GM21381 (cell line): Measurements from ENCODE around the gene ZNFX1.
"Not testable (repeated sequence)": the region's sequence is repeated elsewhere in the genome, so short reads cannot be mapped to it uniquely, and the experiment has no call there.

Experiments used
- ATAC-seq: cut with Tn5 transposase; IDR thresholded peaks from one replicate; pipeline ENCODE4 v1.9.1; 2021; ENCODE audit warnings: mild to moderate bottlenecking, moderate library complexity; ENCODE audit not compliant: unreplicated experiment

The ZNFX1 gene

DNA sequence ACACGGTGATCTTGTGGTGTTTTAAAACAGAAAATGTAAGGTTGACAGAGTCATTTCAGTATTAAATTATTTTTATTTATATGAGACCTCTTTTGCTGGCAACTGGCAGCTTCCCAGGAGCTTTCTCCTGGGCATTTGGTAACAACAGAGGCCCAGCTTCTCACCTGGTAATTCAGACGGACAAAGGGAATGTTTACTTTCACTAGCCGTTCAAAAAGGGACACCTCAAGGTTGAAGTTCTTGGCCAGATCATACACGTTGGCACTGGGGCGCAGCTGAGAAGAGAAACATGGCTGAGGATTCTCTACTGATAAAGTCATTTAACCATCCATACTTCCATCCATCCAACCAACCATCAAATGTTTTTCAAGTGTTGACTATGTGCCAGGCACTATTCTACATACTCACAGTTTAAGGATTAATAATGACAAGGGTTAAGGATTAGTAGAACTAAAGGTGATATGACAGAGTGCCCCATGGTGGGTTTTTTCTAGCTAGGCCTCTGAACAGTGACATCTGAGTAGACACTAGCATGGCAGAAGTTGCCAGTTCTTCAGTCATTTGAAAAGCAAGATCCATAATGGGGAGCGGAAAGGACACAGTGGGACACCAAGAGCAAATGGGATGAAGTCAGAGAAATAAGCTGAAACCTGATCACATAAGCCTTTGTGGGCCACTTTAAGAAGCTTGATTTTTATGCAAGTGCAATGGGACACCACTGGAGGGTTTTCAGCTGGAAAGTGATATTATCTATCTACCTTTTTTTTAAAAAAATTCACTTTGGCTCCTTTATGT is 25.1 kb downstream of the ZNFX1 start:
- no peak for ATAC-seq

DNA sequence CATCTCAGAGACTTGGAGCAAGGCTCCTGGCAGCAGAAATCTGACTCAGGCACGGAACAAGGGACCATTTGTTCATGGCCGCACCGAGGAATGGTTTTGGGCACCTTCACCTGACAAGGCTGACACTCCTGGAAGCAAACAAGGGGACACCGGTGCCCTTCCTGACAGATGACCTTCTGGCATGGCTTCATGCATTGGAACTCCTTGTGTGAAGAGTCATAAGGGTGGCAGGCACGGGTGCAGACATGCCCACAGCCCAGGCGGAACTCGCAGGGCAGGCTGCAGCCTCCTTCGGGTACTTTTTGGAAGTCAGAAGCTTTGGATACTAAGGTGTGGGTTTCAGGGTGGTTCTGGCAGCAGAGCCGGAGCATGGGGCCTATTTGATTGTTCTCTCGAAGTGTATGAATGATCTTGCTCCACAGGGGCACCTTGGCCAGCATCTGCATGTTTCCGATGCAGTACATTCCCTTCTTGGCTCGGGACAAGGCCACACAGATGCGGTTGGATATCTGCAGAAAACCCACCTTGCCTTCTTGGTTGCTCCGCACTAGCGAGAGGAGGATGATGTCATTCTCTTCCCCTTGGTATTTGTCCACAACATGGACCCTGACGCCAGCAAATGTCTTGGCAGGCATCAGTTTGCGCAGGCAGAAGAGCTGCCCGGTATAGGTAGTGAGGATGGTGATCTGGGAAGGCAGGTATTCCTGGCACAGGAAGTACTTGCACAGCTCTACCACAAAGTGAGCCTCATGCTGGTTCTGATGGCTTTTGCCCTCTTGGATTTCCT is 28.8 kb downstream of the ZNFX1 start:
- no peak for ATAC-seq

DNA sequence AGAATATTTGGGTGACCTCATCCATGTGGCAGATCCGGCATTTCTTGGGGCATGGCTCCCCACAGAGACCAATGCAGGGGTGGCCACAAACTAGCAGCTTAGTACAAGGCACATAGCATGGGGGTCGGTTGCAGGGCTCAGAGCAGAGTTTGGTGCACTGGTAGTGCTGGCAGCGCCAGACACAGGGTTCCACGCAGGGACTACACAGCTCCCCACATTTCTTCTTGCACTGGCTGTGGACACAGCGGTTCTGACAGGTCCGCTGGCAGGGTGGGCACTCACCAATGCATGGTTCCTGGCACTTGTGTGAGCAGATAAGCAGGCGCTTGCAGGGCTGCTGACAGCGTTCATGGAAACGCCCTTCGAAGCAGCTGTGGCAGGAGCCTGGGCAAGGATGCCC is 29.6 kb downstream of the ZNFX1 start:
- ATAC-seq: no peak

DNA sequence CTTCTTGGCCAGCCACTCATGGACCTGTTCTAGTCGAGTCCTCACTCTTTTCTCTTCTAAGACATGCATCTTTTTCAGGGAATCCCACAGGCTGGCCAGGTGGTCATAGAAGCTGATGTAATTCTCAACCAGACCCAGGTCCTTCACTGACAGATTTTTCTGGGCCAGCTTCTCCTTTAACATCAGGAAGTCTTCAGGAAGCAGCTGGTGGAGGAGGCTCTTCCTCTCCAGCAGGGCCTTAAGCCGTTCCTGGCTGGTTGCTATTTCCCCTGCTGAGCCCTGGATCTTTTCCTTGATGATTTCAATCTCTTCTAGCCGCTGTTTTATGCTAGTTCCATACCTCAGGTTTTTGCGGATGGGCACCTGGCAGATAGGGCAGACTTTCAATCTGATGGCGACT is 30.1 kb downstream of the ZNFX1 start:
- no peak for ATAC-seq

DNA sequence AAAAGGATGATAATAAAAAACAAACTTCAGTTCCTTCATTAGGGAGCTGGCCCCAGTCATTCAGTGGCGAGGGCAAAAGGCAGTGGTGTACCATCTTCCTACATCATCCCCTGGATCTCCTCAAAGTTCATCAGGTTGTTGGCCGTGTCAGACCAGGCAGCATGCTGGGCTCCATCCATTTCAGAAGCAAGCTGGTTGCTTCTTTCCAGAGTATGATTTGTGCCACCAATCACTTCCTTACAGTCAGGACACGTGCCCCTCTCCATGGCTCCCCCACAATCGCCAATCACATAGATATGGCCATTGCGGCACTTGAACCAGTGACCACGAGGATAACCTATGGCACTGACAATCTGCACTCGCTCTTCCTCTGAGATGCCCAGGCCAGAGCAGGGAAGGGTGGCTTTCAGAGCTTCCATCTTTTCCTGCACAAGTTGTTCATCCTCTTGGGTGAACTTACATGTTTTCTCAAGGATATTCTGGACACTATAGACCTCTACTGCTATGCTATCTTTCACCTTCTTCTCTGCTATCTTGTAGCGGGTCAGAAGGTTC is 30.6 kb downstream of the ZNFX1 start:
- no peak for ATAC-seq

DNA sequence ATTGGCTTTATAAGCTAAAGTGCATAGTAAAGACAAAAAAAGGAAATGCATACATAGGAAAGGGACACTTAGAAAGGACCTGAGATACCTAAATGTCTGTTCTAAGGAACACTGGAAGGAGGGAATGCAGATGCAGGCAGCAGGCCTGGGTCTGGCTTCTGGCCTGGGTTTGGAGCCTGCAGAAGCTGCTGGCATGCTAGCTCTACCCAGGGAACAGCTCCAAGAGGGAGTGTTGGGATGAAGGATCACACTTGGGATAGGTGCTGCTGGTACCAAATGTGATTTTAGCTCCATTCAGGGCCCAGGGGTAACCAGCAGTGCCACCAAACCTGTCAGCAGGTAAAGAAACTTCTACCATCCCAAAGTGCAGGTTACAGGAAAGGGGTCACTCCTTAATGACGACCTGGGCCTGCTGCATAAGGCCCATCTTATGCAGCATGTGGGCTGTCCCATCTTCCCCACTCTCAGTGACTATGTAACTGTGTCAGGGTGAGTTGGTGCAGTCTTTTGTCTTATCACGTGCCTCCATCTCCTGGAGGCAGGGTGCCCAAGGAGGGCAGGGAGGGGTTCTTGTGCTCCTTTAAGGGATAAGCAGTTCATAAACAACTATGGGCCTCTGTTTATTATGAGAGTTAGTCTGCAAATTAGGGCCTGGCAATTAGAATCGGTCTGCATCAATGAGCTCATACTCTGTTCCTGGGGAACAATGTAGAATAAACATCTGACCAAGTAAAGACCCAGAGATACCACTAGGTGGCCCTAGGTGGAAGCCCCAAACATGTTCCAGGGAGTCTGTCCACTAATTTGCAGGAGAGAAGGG is 31.7 kb downstream of the ZNFX1 start:
- no peak for ATAC-seq

DNA sequence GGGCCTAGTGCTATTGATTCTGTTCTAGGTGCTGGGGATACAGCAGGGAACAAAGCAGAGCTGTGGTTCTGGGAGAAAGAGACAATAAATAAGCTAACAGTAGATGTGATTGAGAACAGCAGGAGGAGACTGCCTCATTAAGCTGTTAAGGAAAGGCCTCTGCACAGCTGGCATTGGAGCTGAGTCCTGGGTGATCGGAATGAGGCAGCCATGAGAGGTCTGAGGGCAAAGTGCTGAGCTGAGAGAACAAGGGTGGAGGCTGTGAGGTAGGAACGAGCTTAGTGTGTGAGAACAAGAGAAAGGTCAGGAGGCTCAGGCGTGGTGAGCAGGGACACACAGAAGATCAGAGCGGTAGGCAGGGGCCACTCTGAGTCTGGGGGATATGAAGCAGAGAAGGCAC is 40.3 kb downstream of the ZNFX1 start:
- ATAC-seq: no peak

DNA sequence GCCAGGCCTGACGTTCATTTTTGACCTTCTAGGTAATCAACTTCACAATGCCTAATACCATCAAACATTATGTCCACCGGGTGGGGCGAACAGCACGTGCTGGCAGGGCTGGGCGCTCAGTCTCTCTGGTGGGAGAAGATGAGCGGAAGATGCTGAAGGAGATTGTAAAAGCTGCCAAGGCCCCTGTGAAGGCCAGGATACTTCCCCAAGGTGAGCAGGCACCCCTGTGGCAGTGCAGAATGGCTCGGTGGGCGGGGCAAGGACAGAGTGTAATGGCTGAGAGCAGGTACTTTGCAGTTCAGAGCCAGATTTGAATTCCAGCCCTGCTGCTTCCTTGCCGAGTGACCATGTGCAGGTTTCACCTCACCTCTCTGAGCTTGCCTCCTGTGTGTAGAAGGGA is 41.6 kb downstream of the ZNFX1 start:
- no peak for ATAC-seq

DNA sequence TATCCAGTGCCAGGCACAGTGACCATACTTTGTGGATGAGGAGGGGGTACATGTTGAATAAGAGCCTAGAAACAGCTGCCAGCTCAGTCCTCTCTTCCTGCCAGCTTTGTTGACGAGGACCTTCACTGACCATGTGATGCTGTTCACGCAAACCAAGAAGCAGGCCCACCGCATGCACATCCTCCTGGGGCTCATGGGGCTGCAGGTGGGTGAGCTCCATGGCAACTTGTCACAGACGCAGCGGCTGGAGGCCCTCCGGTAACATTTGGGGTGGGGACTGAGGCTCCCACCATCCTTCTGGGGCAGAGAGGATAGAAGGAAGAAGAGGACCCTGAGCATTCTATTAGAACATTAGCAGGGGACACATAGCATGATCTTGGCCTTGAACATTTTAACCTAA is 43.0 kb downstream of the ZNFX1 start:
- ATAC-seq: no peak

DNA sequence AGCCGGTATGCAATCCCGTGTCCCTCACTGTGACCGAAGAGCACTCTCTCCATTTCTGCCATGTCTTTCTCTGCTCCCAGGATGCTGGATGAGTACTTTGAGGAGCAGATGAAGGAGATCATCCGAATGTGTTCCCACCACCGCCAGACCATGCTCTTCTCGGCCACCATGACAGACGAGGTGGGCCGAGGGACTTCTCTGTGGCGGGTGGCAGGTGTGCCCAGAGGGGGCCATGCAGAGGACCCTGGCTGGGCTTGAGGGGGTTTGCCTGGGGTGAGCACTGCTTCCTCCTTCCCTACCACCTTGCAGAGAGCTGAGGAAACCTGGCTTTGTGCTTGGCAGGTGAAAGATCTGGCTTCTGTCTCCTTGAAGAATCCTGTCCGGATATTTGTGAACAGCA is 44.6 kb downstream of the ZNFX1 start:
- no peak for ATAC-seq

DNA sequence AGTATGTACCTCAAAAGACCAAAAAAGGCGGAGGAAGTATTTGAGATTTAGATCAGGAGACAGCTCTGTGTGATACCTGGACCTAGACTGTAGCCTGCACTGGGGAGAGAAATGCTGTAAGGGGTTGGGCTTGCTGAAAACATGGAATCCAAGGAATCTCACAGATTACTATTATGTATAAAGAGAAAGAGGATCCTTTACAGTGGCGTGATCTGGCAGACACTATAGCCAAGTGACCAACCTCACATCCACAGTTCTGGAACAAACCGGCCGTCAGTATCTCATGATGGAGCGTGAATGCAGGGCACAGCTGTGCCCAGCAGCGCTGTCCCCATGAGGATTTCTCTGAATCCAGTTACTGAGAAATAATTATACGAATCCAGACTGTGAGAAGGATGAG is 46.4 kb downstream of the ZNFX1 start:
- ATAC-seq: no peak

DNA sequence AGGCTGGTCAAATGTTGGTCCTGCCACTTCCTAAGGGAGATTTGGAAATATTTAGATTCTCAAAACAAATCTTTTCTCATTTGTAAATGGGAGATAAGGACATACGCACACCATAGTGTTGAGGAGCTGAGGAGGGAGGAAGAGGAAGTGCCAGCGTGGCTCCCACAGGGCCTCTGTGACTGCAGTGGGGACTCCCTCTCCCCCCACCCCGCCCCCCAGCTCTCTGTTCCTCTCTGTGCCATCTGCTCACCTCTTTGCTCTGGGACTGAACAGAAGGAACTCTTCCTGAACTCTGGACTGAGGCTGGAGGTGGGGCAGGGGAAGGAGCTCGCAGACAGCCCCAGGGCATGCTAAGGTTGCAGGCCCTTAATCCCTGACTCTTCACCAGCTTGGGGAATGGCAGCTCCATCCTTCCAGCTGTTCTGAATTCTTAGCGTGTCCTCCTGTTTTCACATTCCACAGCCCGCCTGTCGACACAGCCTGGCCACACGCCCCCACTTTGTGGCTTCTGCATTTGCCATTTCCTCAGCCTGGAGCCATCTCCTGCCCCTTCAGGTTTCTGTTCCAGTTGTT is 47.2 kb downstream of the ZNFX1 start:
- ATAC-seq: no peak

DNA sequence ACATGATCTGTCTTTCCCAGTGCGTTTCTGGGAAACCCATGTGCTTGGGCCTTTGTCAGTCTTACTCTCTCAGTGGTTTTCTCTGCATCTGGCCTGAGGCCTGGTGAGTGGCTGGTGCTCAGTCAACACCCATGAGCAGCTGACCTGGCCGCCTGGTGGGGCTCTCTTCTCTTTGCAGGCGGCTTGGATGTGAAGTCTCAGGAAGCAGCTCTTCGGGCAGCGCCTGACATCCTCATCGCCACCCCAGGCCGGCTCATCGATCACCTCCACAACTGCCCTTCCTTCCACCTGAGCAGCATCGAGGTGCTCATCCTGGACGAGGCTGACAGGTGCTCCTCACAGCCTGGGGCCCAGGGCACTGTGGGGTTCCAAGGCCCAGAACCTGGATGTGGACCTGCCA is 47.8 kb downstream of the ZNFX1 start:
- no peak for ATAC-seq

DNA sequence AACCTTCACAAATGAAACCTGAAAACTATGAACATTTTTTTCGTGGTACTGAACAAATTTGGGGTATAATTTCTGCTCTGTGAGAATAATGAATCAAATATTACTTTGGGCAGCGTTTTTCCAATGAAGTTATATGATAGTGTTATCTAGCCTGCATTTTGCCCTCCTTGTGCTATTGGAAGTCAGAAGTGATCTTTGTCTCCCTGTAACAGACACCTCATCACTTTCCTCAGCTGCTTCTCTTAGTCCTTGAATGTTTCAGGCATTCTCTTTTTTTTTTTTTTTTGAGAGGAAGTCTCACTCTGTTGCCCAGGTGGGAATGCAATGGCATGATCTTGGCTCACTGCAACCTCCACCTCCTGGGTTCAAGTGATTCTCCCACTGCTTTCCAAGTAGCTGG is 48.5 kb downstream of the ZNFX1 start:
- ATAC-seq: no peak

DNA sequence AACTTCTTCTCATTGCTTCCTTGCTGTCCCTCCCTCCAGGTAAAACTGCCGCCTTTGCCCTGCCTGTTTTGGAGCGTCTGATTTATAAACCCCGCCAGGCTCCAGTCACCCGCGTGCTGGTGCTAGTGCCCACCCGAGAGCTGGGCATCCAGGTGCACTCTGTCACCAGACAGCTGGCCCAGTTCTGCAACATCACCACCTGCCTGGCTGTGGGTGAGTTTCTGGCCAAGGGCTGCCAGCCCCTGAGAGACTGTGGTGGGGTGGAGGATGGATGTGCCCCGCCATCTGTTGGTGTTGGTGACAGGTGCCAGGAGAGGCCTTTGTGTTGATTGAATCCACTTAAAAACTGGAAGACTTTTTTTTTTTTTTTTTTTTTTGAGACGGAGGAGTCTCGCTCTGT is 49.2 kb downstream of the ZNFX1 start:
- ATAC-seq: no peak

DNA sequence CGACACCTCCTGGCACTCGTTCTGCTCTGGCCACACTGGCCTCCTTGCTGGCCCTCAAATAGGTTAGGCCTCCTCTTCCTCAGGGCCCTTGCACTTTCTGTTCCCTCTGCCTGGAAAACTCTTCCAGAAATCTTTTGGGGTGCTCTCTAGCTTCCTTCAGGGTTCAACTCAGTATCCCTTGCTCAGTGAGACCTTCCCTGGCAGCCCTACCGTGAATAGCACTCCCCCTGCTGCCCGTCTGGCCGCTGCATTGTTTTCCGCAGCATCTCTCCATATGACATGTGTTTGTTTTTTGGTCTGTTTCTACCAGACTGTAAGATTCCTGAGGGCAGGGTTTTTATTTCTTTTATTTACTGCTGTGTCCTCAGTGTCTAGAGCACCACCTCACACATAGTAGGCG is 52.0 kb downstream of the ZNFX1 start:
- ATAC-seq: no peak

DNA sequence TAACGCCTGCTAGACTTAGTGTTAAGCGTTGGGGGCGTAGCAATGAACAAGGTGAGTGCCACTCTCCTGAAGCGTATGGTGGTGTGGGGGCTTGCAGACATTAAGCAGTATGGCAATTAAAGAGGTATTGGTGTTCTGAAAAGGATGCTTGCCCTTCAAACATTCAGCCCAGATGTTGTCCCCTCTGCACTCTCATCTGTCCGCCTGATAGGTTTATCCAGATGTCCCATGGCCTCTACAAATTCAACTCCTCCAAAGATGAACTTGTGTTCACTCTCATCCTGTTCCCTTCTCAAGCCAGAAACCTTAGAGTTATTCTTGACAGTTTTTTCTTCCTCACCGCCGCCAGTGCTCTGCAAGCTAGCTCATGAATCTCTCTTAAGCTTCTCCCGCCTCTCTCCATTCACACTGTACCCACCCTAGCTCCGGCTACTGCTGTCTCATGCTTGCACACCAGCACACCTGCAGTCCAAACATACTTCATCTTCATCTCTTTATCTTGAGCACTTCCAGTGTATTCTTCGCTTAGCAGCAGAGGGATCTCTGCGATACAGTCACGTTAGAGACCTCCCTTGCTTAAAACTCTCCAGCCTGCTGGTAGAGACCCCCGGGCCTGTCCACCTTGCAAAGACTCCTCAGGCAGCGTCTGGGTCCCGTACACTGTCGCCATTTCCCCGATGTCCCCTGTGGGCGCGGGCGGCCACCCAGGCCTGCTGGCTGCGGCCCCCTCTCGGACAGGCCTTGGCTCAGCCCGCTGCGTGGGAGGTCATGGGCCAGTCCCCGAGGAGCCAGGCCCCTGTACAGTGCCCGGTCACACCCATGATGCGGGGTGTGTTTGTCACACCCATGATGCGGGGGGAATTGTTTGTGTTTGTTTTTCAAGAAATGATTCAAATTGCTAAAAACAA is 57.7 kb downstream of the ZNFX1 start:
- ATAC-seq: no peak

DNA sequence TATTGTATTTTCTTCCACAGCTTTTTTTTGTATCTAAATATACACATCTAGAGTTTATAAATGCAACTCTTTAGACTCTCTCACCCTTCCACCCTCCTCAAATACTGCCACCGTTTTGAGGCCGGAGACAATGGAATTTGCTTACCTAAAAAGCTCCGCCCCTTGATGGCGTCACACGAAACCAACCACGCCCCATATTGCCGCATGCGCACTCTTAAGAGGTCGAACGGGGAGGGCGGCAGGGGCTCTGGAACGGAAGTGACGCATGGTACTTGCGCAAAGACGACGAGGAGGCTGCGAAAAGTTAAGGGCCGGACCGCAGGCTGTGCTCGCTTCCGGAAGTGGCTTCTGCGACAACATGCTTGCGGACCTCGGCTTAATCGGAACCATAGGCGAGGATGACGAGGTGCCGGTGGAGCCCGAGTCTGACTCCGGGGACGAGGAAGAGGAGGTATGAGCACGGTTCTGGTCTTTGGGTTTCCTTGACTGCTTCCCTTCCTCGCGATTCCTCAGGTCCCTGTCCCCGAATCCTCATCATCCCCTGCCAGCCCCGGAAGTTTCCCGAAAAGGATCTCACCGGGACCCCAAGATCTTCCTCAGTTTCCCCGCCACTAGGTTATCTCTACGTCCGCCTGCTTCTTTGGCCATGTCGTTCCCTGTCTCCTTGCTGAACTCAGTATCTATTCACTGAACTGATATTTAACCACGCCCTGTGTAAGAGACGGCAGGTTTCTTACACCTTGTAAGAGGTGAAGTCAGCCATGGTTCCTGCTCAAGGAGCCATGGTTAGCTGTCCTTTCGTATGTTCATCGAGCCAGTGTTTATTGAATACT is 58.5 kb downstream of the ZNFX1 start, which contains the start of gene DDX27:
Gene DDX27 (plus strand): TSS at position 326 of the 833 bp plus-strand sequence. CDS start 33 bp downstream, at position 359.
- peak; percentile 93 for ATAC-seq

DNA sequence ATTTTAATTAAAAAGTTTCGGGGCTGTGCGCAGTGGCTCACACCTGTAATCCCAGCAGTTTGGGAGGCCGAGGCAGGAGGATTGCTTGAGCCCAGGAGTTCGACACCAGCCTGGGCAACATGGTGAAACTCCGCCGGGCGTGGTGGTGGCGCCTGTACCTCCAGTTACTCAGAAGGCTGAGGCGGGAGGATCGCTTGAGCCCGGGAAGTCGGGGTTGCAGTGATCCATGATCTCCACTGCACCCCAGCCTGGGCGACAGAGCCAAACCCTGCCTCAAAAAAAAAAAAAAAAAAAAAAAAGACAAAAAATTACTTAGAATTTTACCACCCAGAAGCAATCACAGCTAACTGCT is 59.1 kb downstream of the ZNFX1 start:
- not testable (repeated sequence) for ATAC-seq
